Loucy (cell line): ENCODE measurements around the gene EOLA1.

ENCODE experiments used
- EZH2phosphoT487 ChIP-seq: fragments of 200-600 bp; IDR thresholded peaks from 2 replicates; pipeline ENCODE4 v1.6.1; 2018; ENCODE audit warnings: antibody characterized with exemption, mild to moderate bottlenecking, moderate library complexity, borderline replicate concordance
- TF ChIP-seq, protein P1 (sequence below): fragments of 200-600 bp; sonication (generic); conservative IDR thresholded peaks from 2 replicates; pipeline ENCODE4 v1.5.1; 2014; ENCODE audit warnings: mild to moderate bottlenecking, antibody characterized with exemption, low read length

DNA sequence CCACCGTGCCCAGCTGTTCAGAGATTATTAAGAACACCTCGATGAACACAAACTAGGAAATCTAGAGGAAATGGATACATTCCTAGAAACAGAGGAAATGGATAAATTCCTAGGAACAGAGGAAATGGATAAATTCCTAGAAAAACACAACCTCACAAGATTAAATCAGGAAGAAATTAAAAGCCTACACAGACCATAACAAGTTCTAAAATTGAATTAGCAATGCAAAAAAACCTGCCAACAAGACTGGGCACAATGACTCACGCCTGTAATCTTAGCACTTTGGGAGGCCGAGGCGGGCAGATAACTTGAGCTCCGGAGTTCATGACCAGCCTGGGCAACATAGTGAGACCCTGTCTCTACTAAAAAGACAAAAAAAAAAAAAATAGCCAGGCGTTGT is 22.6 kb upstream of the EOLA1 start:
- TF ChIP-seq, protein P1, sequence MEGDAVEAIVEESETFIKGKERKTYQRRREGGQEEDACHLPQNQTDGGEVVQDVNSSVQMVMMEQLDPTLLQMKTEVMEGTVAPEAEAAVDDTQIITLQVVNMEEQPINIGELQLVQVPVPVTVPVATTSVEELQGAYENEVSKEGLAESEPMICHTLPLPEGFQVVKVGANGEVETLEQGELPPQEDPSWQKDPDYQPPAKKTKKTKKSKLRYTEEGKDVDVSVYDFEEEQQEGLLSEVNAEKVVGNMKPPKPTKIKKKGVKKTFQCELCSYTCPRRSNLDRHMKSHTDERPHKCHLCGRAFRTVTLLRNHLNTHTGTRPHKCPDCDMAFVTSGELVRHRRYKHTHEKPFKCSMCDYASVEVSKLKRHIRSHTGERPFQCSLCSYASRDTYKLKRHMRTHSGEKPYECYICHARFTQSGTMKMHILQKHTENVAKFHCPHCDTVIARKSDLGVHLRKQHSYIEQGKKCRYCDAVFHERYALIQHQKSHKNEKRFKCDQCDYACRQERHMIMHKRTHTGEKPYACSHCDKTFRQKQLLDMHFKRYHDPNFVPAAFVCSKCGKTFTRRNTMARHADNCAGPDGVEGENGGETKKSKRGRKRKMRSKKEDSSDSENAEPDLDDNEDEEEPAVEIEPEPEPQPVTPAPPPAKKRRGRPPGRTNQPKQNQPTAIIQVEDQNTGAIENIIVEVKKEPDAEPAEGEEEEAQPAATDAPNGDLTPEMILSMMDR = no peak
- TF ChIP-seq EZH2phosphoT487 = no peak
